ENCODE data around the gene TRAPPC3L.

TRAPPC3L gene

GRCh38 chr6:116445102-116445501 is 100.4 kb downstream of the TRAPPC3L start:
- no peak for DNase-seq (ENCODE audit: low spot score)
- in situ Hi-C loops (cut with MboI; ENCODE audit: low sequenced_read_pairs, unreplicated experiment), result loop anchor here (25.0 kb wide), 1 partner anchor 158 kb away; the partner anchor contains the start of gene TSPYL1
- no peak for TF ChIP-seq CTCF (IDR thresholded peaks at IDR 0.05; ENCODE audit: borderline replicate concordance, control extremely low read depth, extremely low read depth, insufficient read depth, missing control alignments)
